ENCODE data around the gene JADE2. TPM values are rescaled to one million over a fixed set of nuclear protein-coding genes. Genes with fewer than 3 reads are reported as not detected.

JADE2 gene
- total RNA-seq, 2 donors from 2014 or later = 37.5 to 47.6 TPM

GRCh38 chr5:134545070-134545868 lies 19.8 kb downstream of the JADE2 start:
- peak; percentile 94 for DNase-seq (ENCODE audit: low spot score)
- no peaks in the 10 kb centered on the region for H3K27me3 ChIP-seq
- H3K9me3 ChIP-seq = no peaks in the 10 kb centered on the region
- H3K27ac ChIP-seq = peak overlapping the region; percentile 19 to 74
- peaks cover 0 to 86% of the 10 kb centered on the region in 2 donors for H3K4me1 ChIP-seq
- TF ChIP-seq, protein P1, sequence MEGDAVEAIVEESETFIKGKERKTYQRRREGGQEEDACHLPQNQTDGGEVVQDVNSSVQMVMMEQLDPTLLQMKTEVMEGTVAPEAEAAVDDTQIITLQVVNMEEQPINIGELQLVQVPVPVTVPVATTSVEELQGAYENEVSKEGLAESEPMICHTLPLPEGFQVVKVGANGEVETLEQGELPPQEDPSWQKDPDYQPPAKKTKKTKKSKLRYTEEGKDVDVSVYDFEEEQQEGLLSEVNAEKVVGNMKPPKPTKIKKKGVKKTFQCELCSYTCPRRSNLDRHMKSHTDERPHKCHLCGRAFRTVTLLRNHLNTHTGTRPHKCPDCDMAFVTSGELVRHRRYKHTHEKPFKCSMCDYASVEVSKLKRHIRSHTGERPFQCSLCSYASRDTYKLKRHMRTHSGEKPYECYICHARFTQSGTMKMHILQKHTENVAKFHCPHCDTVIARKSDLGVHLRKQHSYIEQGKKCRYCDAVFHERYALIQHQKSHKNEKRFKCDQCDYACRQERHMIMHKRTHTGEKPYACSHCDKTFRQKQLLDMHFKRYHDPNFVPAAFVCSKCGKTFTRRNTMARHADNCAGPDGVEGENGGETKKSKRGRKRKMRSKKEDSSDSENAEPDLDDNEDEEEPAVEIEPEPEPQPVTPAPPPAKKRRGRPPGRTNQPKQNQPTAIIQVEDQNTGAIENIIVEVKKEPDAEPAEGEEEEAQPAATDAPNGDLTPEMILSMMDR (IDR thresholded peaks at IDR 0.05) = no peak
- no peak overlapping the region for H3K4me3 ChIP-seq
- H3K36me3 ChIP-seq = peaks cover 28% of the 10 kb centered on the region

DNA sequence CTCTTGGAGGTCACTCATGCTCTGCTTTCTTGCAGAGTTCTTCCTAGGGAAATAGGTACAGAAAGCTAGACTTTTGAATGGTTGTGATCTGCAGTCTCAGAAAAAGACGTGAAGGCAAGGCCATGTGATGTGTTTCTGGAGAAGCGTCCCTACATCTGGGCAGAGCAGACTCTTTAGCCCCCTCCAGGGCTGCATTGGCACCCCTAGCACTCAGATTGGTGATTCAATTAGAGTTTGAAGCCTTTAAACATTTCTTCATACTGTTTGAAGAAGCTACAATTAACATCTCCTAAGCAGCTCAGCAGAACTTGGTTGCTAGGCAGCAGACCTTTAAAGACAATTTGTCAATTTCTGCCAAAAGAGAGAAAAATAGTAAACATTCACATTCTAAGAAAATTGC lies 21.6 kb downstream of the JADE2 start:
- Histone ChIP-seq H3K36me3 (peaks cover 16% of the 10 kb centered on the region), H3K27me3 (no peaks in the 10 kb centered on the region), H3K9me3 (no peaks in the 10 kb centered on the region), H3K4me3 (no peak overlapping the region), H3K27ac (no peak overlapping the region), H3K4me1 (peaks cover 0 to 88% of the 10 kb centered on the region in 2 donors)
- TF ChIP-seq, protein P1 (IDR thresholded peaks at IDR 0.05) = no peak
- no peak for DNase-seq (ENCODE audit: low spot score)

GRCh38 chr5:134547579-134547978 lies 22.1 kb downstream of the JADE2 start:
- Histone ChIP-seq H3K9me3 (no peaks in the 10 kb centered on the region), H3K4me3 (no peak overlapping the region), H3K27ac (peak overlapping the region in 1 of 2 donors; percentile 8), H3K27me3 (no peaks in the 10 kb centered on the region), H3K4me1 (peaks cover 0 to 93% of the 10 kb centered on the region in 2 donors), H3K36me3 (peaks cover 16% of the 10 kb centered on the region)
- TF ChIP-seq, protein P1 (IDR thresholded peaks at IDR 0.05) = no peak
- DNase-seq (ENCODE audit: low spot score) = no peak

DNA sequence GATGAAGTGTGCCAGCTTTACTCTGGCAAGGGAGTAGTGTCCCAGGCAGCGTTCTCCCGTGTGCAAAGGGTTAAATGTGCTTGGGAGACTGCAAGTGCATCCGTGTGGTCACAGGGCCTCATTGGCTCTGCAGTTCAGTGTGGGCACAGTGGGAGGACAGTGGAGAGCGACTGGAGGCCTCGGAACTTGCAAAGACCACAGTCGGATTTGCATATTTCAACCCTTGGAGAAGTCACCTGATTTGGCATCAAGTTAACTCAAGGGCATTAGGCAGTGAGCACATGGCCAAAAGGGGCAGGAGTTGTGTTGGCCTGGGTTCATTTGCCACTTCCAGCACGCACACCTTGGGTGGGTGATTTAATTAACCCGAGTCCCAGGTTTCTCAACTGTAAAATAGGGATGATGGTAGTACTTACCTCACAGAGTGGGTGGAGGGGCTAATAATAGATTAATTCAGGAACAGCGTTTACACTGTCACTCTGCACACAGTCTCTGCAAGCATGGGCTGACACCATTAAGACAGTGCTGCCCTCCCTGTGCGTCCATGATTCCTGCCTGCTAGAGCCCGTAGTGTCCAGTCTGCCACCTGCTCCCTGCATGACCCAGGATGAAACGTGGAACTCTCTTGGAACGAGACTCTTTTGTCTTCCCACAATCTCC lies 22.7 kb downstream of the JADE2 start:
- TF ChIP-seq, protein P1 (IDR thresholded peaks at IDR 0.05) = no peak
- H3K4me1 ChIP-seq = peaks cover 0 to 98% of the 10 kb centered on the region in 2 donors
- H3K36me3 ChIP-seq = peaks cover 16% of the 10 kb centered on the region
- no peaks in the 10 kb centered on the region for H3K27me3 ChIP-seq
- H3K4me3 ChIP-seq = no peak overlapping the region
- DNase-seq (ENCODE audit: low spot score) = no peak
- H3K9me3 ChIP-seq = no peaks in the 10 kb centered on the region
- peak overlapping the region; percentile 5 to 8 for H3K27ac ChIP-seq

DNA sequence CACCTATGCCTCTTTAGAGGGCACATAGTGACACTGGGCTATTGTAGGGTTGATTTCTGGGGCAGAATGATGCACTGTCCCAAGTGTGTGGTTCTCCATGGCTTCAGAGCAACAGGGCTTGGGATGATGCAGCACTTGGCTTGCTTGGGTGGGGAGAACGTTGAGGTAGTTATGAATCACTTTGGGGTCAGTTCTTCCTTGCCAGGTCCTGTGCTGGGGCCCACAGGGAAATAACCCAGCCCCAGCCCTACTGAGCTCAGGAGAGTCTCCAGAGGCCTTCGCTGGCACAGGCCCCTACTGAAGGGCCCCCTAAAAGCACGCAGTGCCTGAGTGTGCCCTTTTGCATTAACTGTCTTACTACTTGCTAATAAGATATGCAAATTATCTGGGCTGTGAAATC lies 24.2 kb downstream of the JADE2 start:
- H3K36me3 ChIP-seq = peaks cover 16% of the 10 kb centered on the region
- no peak overlapping the region for H3K4me3 ChIP-seq
- peaks cover 0 to 98% of the 10 kb centered on the region in 2 donors for H3K4me1 ChIP-seq
- TF ChIP-seq, protein P1 (IDR thresholded peaks at IDR 0.05) = no peak
- peak overlapping the region in 1 of 2 donors; percentile 15 for H3K27ac ChIP-seq
- no peaks in the 10 kb centered on the region for H3K9me3 ChIP-seq
- no peak for DNase-seq (ENCODE audit: low spot score)
- no peaks in the 10 kb centered on the region for H3K27me3 ChIP-seq
